IMR-90 (cell line): ENCODE results near the gene PCGF3. TPM values are rescaled to one million over a fixed set of nuclear protein-coding genes. Genes with fewer than 3 reads are reported as not detected.

Experiments
- ATAC-seq: fragments of 200-7000 bp; cut with Tn5 transposase; 2 replicates; pipeline ENCODE4 v1.9.1; 2020; ENCODE audit warnings: low read depth, mild to moderate bottlenecking, moderate library complexity
- BruUV-seq: library from RNA; stranded (reverse); fragments of 400-500 nt; replicated peaks from 2 replicates; lab custom pipeline; 2021; lab: Mats Ljungman, UMichigan
- CTCF ChIA-PET: fragments of 300-600 bp; formaldehyde crosslinking; extraction: SDS; loops from one replicate; lab custom pipeline; 2021; ENCODE audit warnings: antibody characterized with exemption; lab: Yijun Ruan, JAX
- POLR2A ChIA-PET: fragments of 300-600 bp; sonication (Branson Sonifier 250); formaldehyde crosslinking; loops from one replicate; lab custom pipeline; 2022; ENCODE audit warnings: antibody characterized with exemption; ENCODE audit not compliant: unreplicated experiment; lab: Charles Lee
- DNase-seq: peaks from one replicate; pipeline ENCODE4 v3.0.0; 2013
- H2AFZ ChIP-seq: replicated peaks from 2 replicates; pipeline ENCODE3; 2013; ENCODE audit warnings: low read length, mild to moderate bottlenecking; ENCODE audit not compliant: poor library complexity
- H2AK5ac ChIP-seq: 2 replicates; pipeline ENCODE4 v1.6.1; 2013; ENCODE audit warnings: low read depth, low read length, inconsistent platforms
- H2AK9ac ChIP-seq: replicated peaks from 2 replicates; pipeline ENCODE3; 2013; ENCODE audit warnings: mild to moderate bottlenecking, low read depth, low read length, moderate library complexity; ENCODE audit not compliant: poor library complexity
- H2BK120ac ChIP-seq: 2 replicates; pipeline ENCODE4 v1.6.1; 2013; ENCODE audit warnings: low read depth, low read length, inconsistent platforms
- H2BK15ac ChIP-seq: 3 replicates; pipeline ENCODE4 v1.6.1; 2013; ENCODE audit warnings: low read depth, low read length, inconsistent platforms
- H2BK20ac ChIP-seq: 2 replicates; pipeline ENCODE4 v1.6.1; 2013; ENCODE audit warnings: low read depth, mild to moderate bottlenecking, inconsistent platforms, low read length, moderate library complexity
- H2BK5ac ChIP-seq: 2 replicates; pipeline ENCODE4 v1.6.1; 2013; ENCODE audit warnings: mild to moderate bottlenecking, low read depth, low read length, inconsistent platforms; ENCODE audit not compliant: poor library complexity, severe bottlenecking
- H3K14ac ChIP-seq: replicated peaks from 2 replicates; pipeline ENCODE4 v1.6.1; 2013; ENCODE audit warnings: low read depth, low read length, inconsistent platforms
- H3K18ac ChIP-seq: 2 replicates; pipeline ENCODE4 v1.6.1; 2013; ENCODE audit warnings: low read depth, low read length, control low read depth
- H3K23ac ChIP-seq: 2 replicates; pipeline ENCODE4 v1.6.1; 2013; ENCODE audit warnings: low read depth, low read length, inconsistent platforms
- H3K27ac ChIP-seq: 2 replicates; pipeline ENCODE4 v1.5.1; 2013; ENCODE audit warnings: mild to moderate bottlenecking, control low read depth, low read length; ENCODE audit not compliant: insufficient read depth
- H3K27me3 ChIP-seq: 2 replicates; pipeline ENCODE4 v1.6.1; 2013; ENCODE audit warnings: low read length; ENCODE audit not compliant: control insufficient read depth, insufficient read depth
- H3K36me3 ChIP-seq: 2 replicates; pipeline ENCODE4 v1.6.1; 2013; ENCODE audit warnings: low read length, mixed read lengths; ENCODE audit not compliant: control insufficient read depth, insufficient read depth
- H3K4ac ChIP-seq: 2 replicates; pipeline ENCODE4 v1.6.1; 2013; ENCODE audit warnings: low read depth, low read length, inconsistent platforms
- H3K4me1 ChIP-seq: 2 replicates; pipeline ENCODE4 v1.6.1; 2013; ENCODE audit warnings: low read length, mixed read lengths; ENCODE audit not compliant: control insufficient read depth, insufficient read depth
- H3K4me2 ChIP-seq: 2 replicates; pipeline ENCODE4 v1.6.1; 2013; ENCODE audit warnings: low read depth, mild to moderate bottlenecking, control low read depth, low read length, moderate library complexity
- H3K4me3 ChIP-seq: 2 replicates; pipeline ENCODE4 v1.5.1; 2013; ENCODE audit warnings: low read depth, mild to moderate bottlenecking, control low read depth, low read length, moderate library complexity; ENCODE audit not compliant: insufficient read depth
- H3K56ac ChIP-seq: 2 replicates; pipeline ENCODE4 v1.6.1; 2013; ENCODE audit warnings: low read length, inconsistent platforms; ENCODE audit not compliant: insufficient read depth; ENCODE audit errors: extremely low read depth
- H3K79me1 ChIP-seq, 2 experiments: 2 replicates each; pipeline ENCODE4 v1.6.1; 2013; ENCODE audit warnings: low read length in 2 of 2, inconsistent platforms in 1 of 2, low read depth in 1 of 2
- H3K9ac ChIP-seq: 2 replicates; pipeline ENCODE4 v1.6.1; 2013; ENCODE audit warnings: low read depth, low read length, control low read depth
- H3K9me1 ChIP-seq: 2 replicates; pipeline ENCODE4 v1.6.1; 2013; ENCODE audit warnings: low read length, inconsistent platforms; ENCODE audit not compliant: insufficient read depth
- H3K9me3 ChIP-seq: 2 replicates; pipeline ENCODE4 v1.6.1; 2013; ENCODE audit warnings: low read length; ENCODE audit not compliant: control insufficient read depth, insufficient read depth
- H4K20me1 ChIP-seq: 2 replicates; pipeline ENCODE4 v1.6.1; 2013; ENCODE audit warnings: low read length, inconsistent platforms; ENCODE audit not compliant: insufficient read depth
- H4K5ac ChIP-seq: 2 replicates; pipeline ENCODE4 v1.6.1; 2013; ENCODE audit warnings: mild to moderate bottlenecking, low read depth, low read length, control low read depth
- H4K8ac ChIP-seq, 2 experiments: 2 replicates each; pipeline ENCODE4 v1.6.1; 2013; ENCODE audit warnings: low read depth in 2 of 2, low read length in 2 of 2, control low read depth in 1 of 2, inconsistent platforms in 1 of 2
- H4K91ac ChIP-seq: 2 replicates; pipeline ENCODE4 v1.6.1; 2013; ENCODE audit warnings: low read depth, low read length, inconsistent platforms; ENCODE audit not compliant: insufficient read depth
- BHLHE40 ChIP-seq: fragments of 150-350 bp; IDR thresholded peaks from 2 replicates; pipeline ENCODE4 v1.6.1; 2016; ENCODE audit warnings: mild to moderate bottlenecking, low read depth, low read length
- CEBPB ChIP-seq: IDR thresholded peaks from 2 replicates; pipeline ENCODE4 v1.6.1; 2012; ENCODE audit warnings: low read depth, low read length, improper control_type of control experiment
- CHD1 ChIP-seq: IDR thresholded peaks from 2 replicates; pipeline ENCODE4 v1.6.1; 2012; ENCODE audit warnings: low read depth, low read length, improper control_type of control experiment
- CTCF ChIP-seq: conservative IDR thresholded peaks from 2 replicates; pipeline ENCODE4 v1.5.1; 2012; ENCODE audit warnings: mild to moderate bottlenecking, low read depth, low read length, improper control_type of control experiment
- FOS ChIP-seq: fragments of 150-350 bp; IDR thresholded peaks from 2 replicates; pipeline ENCODE4 v1.6.1; 2016; ENCODE audit warnings: low read depth, low read length
- MAFK ChIP-seq: IDR thresholded peaks from 2 replicates; pipeline ENCODE4 v1.6.1; 2012; ENCODE audit warnings: low read depth, low read length, improper control_type of control experiment
- MAZ ChIP-seq: IDR thresholded peaks from 2 replicates; pipeline ENCODE4 v1.6.1; 2012; ENCODE audit warnings: low read depth, mild to moderate bottlenecking, low read length, improper control_type of control experiment, moderate library complexity, borderline replicate concordance
- MXI1 ChIP-seq: IDR thresholded peaks from 2 replicates; pipeline ENCODE4 v1.6.1; 2012; ENCODE audit warnings: low read depth, mild to moderate bottlenecking, low read length, moderate library complexity, borderline replicate concordance
- NFE2L2 ChIP-seq: fragments of 150-350 bp; IDR thresholded peaks from 2 replicates; pipeline ENCODE4 v1.6.1; 2016; ENCODE audit warnings: low read depth, mild to moderate bottlenecking, low read length
- POLR2A ChIP-seq: IDR thresholded peaks from 2 replicates; pipeline ENCODE4 v1.6.1; 2012; ENCODE audit warnings: mild to moderate bottlenecking, low read depth, low read length
- RAD21 ChIP-seq: IDR thresholded peaks from 2 replicates; pipeline ENCODE4 v1.6.1; 2012; ENCODE audit warnings: low read length, improper control_type of control experiment
- RCOR1 ChIP-seq: IDR thresholded peaks from 2 replicates; pipeline ENCODE4 v1.6.1; 2012; ENCODE audit warnings: mild to moderate bottlenecking, low read length, improper control_type of control experiment; ENCODE audit not compliant: insufficient replicate concordance
- RFX5 ChIP-seq: IDR thresholded peaks from 2 replicates; pipeline ENCODE4 v1.8.0; 2012; ENCODE audit warnings: low read depth, mild to moderate bottlenecking, low read length, moderate library complexity
- SMC3 ChIP-seq: fragments of 150-350 bp; IDR thresholded peaks from 2 replicates; pipeline ENCODE4 v1.6.1; 2016; ENCODE audit warnings: low read depth, mild to moderate bottlenecking, antibody characterized with exemption, low read length, moderate library complexity
- USF2 ChIP-seq: fragments of 150-350 bp; IDR thresholded peaks from 2 replicates; pipeline ENCODE4 v1.6.1; 2017; ENCODE audit warnings: mild to moderate bottlenecking, antibody characterized with exemption, low read length, low read depth
- WGBS, 2 experiments: methylation state at CpG; one replicate each; pipeline versions ENCODE4 v1.1.5 to v1.1.7; 2013; ENCODE audit warnings: missing lambda C conversion rate in 2 of 2; ENCODE audit not compliant: insufficient read length in 1 of 2; ENCODE audit errors: extremely low coverage in 2 of 2; 5-methylcytosine and 5-hydroxymethylcytosine counted together
- dilution Hi-C: fragments of 300-500 bp; cut with HindIII; formaldehyde crosslinking; loops from one replicate; pipeline ENCODE4 v1.14.3; 2018; ENCODE audit warnings: low sequenced_read_pairs; ENCODE audit not compliant: unreplicated experiment
- in situ Hi-C: fragments of 300-500 bp; cut with MboI; formaldehyde crosslinking; loops from 3 replicates; pipeline ENCODE4 v1.14.3; 2019; ENCODE audit warnings: low sequenced_read_pairs, inconsistent platforms, mixed read lengths
- intact Hi-C: fragments of 100-400 bp; cut with micrococcal nuclease; formaldehyde crosslinking; loops from 2 replicates; pipeline ENCODE4 v1.10.0; 2022
- polyA plus RNA-seq, 3 experiments: library from polyadenylated mRNA; depleted of rRNA; stranded (reverse); fragments of >200 nt; gene quantifications; 2 replicates each; pipeline ENCODE4 v1.2.3, GENCODE V29; 2012; ENCODE audit warnings: low replicate concordance in 1 of 3
- total RNA-seq: library from RNA; depleted of rRNA; stranded (reverse); fragments of >200 nt; gene quantifications from 2 replicates; pipeline ENCODE4 v1.2.3, GENCODE V29; 2012

PCGF3 gene
- total and polyA plus RNA-seq, 2 of the 4 experiments (the other 2 are of a cell fraction) = 40.0 to 55.3 TPM

GRCh38 chr4:729336-730315, 24.0 kb downstream of the PCGF3 start:
- H3K9me3 ChIP-seq = no peaks in the 10 kb centered on the region
- H3K23ac ChIP-seq = no peak overlapping the region
- BruUV-seq = no TSS peak
- TF ChIP-seq CTCF (no peak), RAD21 (no peak), MXI1 (no peak), USF2 (no peak), BHLHE40 (no peak), FOS (no peak), RCOR1 (no peak), POLR2A (no peak), NFE2L2 (no peak), MAZ (no peak), MAFK (no peak), RFX5 (no peak), CHD1 (no peak), CEBPB (no peak), SMC3 (no peak)

More at GRCh38 chr4:729336-730315, 24.0 kb downstream of the PCGF3 start:
- Histone ChIP-seq H2AK9ac (peak overlapping the region; percentile 51), H2BK20ac (no peak overlapping the region), H2BK5ac (no peak overlapping the region), H3K36me3 (peaks cover 33% of the 10 kb centered on the region), H3K56ac (no peak overlapping the region), H3K27ac (no peak overlapping the region), H4K91ac (no peak overlapping the region), H2AFZ (no peak overlapping the region), H4K8ac (no peak overlapping the region), H3K4me2 (no peak overlapping the region), H3K4me3 (no peak overlapping the region), H3K14ac (no peak overlapping the region), H4K5ac (no peak overlapping the region), H3K4me1 (peaks cover 12% of the 10 kb centered on the region), H2BK120ac (no peak overlapping the region), H3K4ac (no peak overlapping the region), H3K18ac (no peak overlapping the region), H4K20me1 (peaks cover 68% of the 10 kb centered on the region), H3K9ac (no peak overlapping the region), H3K9me1 (peaks cover 9% of the 10 kb centered on the region), H2BK15ac (no peak overlapping the region), H3K27me3 (no peaks in the 10 kb centered on the region), H3K79me1 (peaks cover 15 to 62% of the 10 kb centered on the region in 2 experiments), H2AK5ac (no peak overlapping the region)
- in situ Hi-C loops = no loop called here
- no peak for ATAC-seq
- ChIA-PET POLR2A (no interaction called here), CTCF (no interaction called here)
- intact Hi-C loops = no loop called here
- WGBS, 2 experiments = 98% methylated on average over 7 of the region's 20 CpGs; no CpG with 5 or more reads in 1 of the 2 experiments
- dilution Hi-C loops = no loop called here
- no peak for DNase-seq
